ENCODE measurements around the gene C14orf119.

Gene C14orf119

GRCh38 chr14:23128969-23129758, 33.9 kb downstream of the C14orf119 start:
- DNase-seq, result no peak

- no peak for DNase-seq
Observed at GRCh38 chr14:23129759-23130316, 34.5 kb downstream of the C14orf119 start.

- no peak for DNase-seq
Observed at GRCh38 chr14:23130871-23131270, 35.6 kb downstream of the C14orf119 start.

GRCh38 chr14:23131482-23131881, 36.2 kb downstream of the C14orf119 start:
- no peak for DNase-seq

- no peak for DNase-seq
Observed at GRCh38 chr14:23132970-23133369, 37.7 kb downstream of the C14orf119 start.

- no peak for DNase-seq
Observed at GRCh38 chr14:23136566-23137133, 41.3 kb downstream of the C14orf119 start.

- no peak for DNase-seq
Observed at GRCh38 chr14:23137192-23137812, 42.0 kb downstream of the C14orf119 start.

- no peak for DNase-seq
Observed at GRCh38 chr14:23137813-23138535, 42.7 kb downstream of the C14orf119 start.

- DNase-seq, result no peak
Observed at GRCh38 chr14:23139874-23140273, 44.6 kb downstream of the C14orf119 start.

GRCh38 chr14:23140371-23140770, 45.1 kb downstream of the C14orf119 start:
- DNase-seq, result no peak

- no peak for DNase-seq
Observed at GRCh38 chr14:23141706-23142444, 46.6 kb downstream of the C14orf119 start.

GRCh38 chr14:23142826-23143225, 47.5 kb downstream of the C14orf119 start:
- DNase-seq, result no peak

- no peak for DNase-seq
Observed at GRCh38 chr14:23143911-23144310, 48.6 kb downstream of the C14orf119 start.

- DNase-seq, result no peak
Observed at GRCh38 chr14:23145794-23146350, 50.6 kb downstream of the C14orf119 start.

GRCh38 chr14:23146351-23146910, 51.1 kb downstream of the C14orf119 start:
- no peak for DNase-seq

- DNase-seq, result no peak
Observed at GRCh38 chr14:23146980-23147379, 51.7 kb downstream of the C14orf119 start.

GRCh38 chr14:23147676-23148075, 52.4 kb downstream of the C14orf119 start:
- no peak for DNase-seq

- no peak for DNase-seq
Observed at GRCh38 chr14:23148591-23149249, 53.4 kb downstream of the C14orf119 start.

- DNase-seq, result no peak
Observed at GRCh38 chr14:23149745-23150144, 54.4 kb downstream of the C14orf119 start.
